Measurements from ENCODE around the gene MORN4. TPM values are rescaled to one million over a fixed set of nuclear protein-coding genes. Genes with fewer than 3 reads are reported as not detected.

The MORN4 gene
- polyA plus RNA-seq, 1 donor (not counting 4 experiments of a cell fraction or from before 2014, with no cell fraction given), result 9.1 TPM

DNA sequence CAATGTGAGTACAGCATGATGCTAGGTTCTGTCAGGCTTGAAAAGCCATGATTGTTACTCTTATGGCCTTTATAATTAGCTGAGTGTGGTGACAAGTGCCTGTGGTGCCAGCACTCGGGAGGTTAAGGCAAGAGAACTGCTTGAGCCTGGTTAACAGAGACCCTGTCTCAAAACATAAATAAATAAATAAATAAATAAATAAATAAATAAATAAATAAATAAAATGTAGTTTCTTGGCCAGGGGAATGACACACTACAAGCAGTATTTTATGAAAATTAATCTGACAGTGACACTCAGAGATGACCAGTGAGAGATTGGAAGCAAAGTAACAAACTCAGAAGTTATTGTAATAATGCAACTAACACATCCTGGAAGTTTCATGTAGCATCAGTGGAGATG is 2.3 kb upstream of the MORN4 start:
- no peak for FAIRE-seq
- no peaks in the 10 kb centered on the region for H3K27me3 ChIP-seq (ENCODE audit: control insufficient read depth, extremely low read depth, insufficient read depth, low read length)
- H3K4me1 ChIP-seq (ENCODE audit: control insufficient read depth, extremely low read depth, insufficient read depth, low read length), result peaks cover 10% of the 10 kb centered on the region
- DNase-seq (ENCODE audit: low read depth, low spot score), result no peak
- no peak overlapping the region for H3K9ac ChIP-seq (ENCODE audit: control insufficient read depth, extremely low read depth, insufficient read depth, low read length)
- TF ChIP-seq EZH2 (IDR thresholded peaks at IDR 0.05; ENCODE audit: low read length), result no peak
- TF ChIP-seq, protein P1, sequence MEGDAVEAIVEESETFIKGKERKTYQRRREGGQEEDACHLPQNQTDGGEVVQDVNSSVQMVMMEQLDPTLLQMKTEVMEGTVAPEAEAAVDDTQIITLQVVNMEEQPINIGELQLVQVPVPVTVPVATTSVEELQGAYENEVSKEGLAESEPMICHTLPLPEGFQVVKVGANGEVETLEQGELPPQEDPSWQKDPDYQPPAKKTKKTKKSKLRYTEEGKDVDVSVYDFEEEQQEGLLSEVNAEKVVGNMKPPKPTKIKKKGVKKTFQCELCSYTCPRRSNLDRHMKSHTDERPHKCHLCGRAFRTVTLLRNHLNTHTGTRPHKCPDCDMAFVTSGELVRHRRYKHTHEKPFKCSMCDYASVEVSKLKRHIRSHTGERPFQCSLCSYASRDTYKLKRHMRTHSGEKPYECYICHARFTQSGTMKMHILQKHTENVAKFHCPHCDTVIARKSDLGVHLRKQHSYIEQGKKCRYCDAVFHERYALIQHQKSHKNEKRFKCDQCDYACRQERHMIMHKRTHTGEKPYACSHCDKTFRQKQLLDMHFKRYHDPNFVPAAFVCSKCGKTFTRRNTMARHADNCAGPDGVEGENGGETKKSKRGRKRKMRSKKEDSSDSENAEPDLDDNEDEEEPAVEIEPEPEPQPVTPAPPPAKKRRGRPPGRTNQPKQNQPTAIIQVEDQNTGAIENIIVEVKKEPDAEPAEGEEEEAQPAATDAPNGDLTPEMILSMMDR (optimal IDR thresholded peaks at IDR 0.05 in 1 of 3, IDR thresholded peaks at IDR 0.05 in 1 of 3, conservative IDR thresholded peaks at IDR 0.05 in 1 of 3; ENCODE audit: extremely low read depth in 1 of 3, insufficient read depth in 2 of 3, low read length in 3 of 3), result no peak
- dilution Hi-C loops (cut with MboI; ENCODE audit: extremely low pct_ligation_motif_present, low sequenced_read_pairs), result no loop called here
- no peaks in the 10 kb centered on the region for H4K20me1 ChIP-seq (ENCODE audit: control insufficient read depth, extremely low read depth, insufficient read depth, low read length)
- no peaks in the 10 kb centered on the region for H3K36me3 ChIP-seq (ENCODE audit: control insufficient read depth in 2 of 2, extremely low read depth in 1 of 2, insufficient read depth in 2 of 2, low read length in 2 of 2)
- no peak overlapping the region for H3K27ac ChIP-seq (ENCODE audit: control insufficient read depth, insufficient read depth, low read length)
- no peak overlapping the region for H2AFZ ChIP-seq (ENCODE audit: control insufficient read depth, low read length)
- H3K9me3 ChIP-seq (ENCODE audit: control insufficient read depth, low read depth, low read length), result no peaks in the 10 kb centered on the region
- no peak overlapping the region for H3K4me3 ChIP-seq (ENCODE audit: control insufficient read depth in 2 of 3, extremely low read depth in 1 of 3, insufficient read depth in 2 of 3, low read depth in 1 of 3, low read length in 3 of 3)
- no peak overlapping the region for H3K4me2 ChIP-seq (ENCODE audit: control insufficient read depth, extremely low read depth, insufficient read depth, low read depth, low read length)
- peaks cover 4% of the 10 kb centered on the region for H3K79me2 ChIP-seq (ENCODE audit: control insufficient read depth, insufficient read depth, low read length)
- no peaks in the 10 kb centered on the region for H3K9me1 ChIP-seq (ENCODE audit: control insufficient read depth, extremely low read depth, insufficient read depth, low read length)

- no peak for FAIRE-seq
These were observed 621 bp upstream of the MORN4 start for GRCh38 chr10:97633921-97634320.

More at GRCh38 chr10:97633921-97634320, 621 bp upstream of the MORN4 start:
- H4K20me1 ChIP-seq (ENCODE audit: control insufficient read depth, extremely low read depth, insufficient read depth, low read length), result no peaks in the 10 kb centered on the region
- dilution Hi-C loops (cut with MboI; ENCODE audit: extremely low pct_ligation_motif_present, low sequenced_read_pairs), result no loop called here
- H3K27me3 ChIP-seq (ENCODE audit: control insufficient read depth, extremely low read depth, insufficient read depth, low read length), result no peaks in the 10 kb centered on the region
- H3K9me1 ChIP-seq (ENCODE audit: control insufficient read depth, extremely low read depth, insufficient read depth, low read length), result no peaks in the 10 kb centered on the region
- H3K36me3 ChIP-seq (ENCODE audit: control insufficient read depth in 2 of 2, extremely low read depth in 1 of 2, insufficient read depth in 2 of 2, low read length in 2 of 2), result no peaks in the 10 kb centered on the region
- H3K9ac ChIP-seq (ENCODE audit: control insufficient read depth, extremely low read depth, insufficient read depth, low read length), result peak overlapping the region; percentile 78
- peak overlapping the region; percentile 54 for H3K27ac ChIP-seq (ENCODE audit: control insufficient read depth, insufficient read depth, low read length)
- DNase-seq (ENCODE audit: low read depth, low spot score), result no peak
- TF ChIP-seq EZH2 (IDR thresholded peaks at IDR 0.05; ENCODE audit: low read length), result no peak
- TF ChIP-seq, protein P1 (optimal IDR thresholded peaks at IDR 0.05 in 1 of 3, IDR thresholded peaks at IDR 0.05 in 1 of 3, conservative IDR thresholded peaks at IDR 0.05 in 1 of 3; ENCODE audit: extremely low read depth in 1 of 3, insufficient read depth in 2 of 3, low read length in 3 of 3), result peak in 2 of 3 experiments; percentile 18 to 28
- H3K4me3 ChIP-seq (ENCODE audit: control insufficient read depth in 2 of 3, extremely low read depth in 1 of 3, insufficient read depth in 2 of 3, low read depth in 1 of 3, low read length in 3 of 3), result peak overlapping the region; percentile 73 to 93 (median 93)
- H3K4me2 ChIP-seq (ENCODE audit: control insufficient read depth, extremely low read depth, insufficient read depth, low read depth, low read length), result peak overlapping the region; percentile 76
- peak overlapping the region; percentile 98 for H2AFZ ChIP-seq (ENCODE audit: control insufficient read depth, low read length)
- peaks cover 10% of the 10 kb centered on the region for H3K4me1 ChIP-seq (ENCODE audit: control insufficient read depth, extremely low read depth, insufficient read depth, low read length)
- peaks cover 4% of the 10 kb centered on the region for H3K79me2 ChIP-seq (ENCODE audit: control insufficient read depth, insufficient read depth, low read length)
- H3K9me3 ChIP-seq (ENCODE audit: control insufficient read depth, low read depth, low read length), result no peaks in the 10 kb centered on the region
